Keratinocyte (primary cell): ENCODE data around the gene USP44. TPM values are rescaled to one million over a fixed set of nuclear protein-coding genes. Genes with fewer than 3 reads are reported as not detected.

Experiments used
- DNase-seq: peaks from one replicate; pipeline ENCODE4 v3.0.0-alpha.2; 2011; ENCODE audit warnings: low read depth, missing footprints, low spot score
- FAIRE-seq: peaks from 2 replicates; lab custom pipeline; 2011; peaks lifted over from hg19 to GRCh38; lab: Jason Lieb, UNC
- H2AFZ ChIP-seq: 2 replicates; pipeline ENCODE4 v1.6.0; 2012; ENCODE audit warnings: low read length, control low read depth, inconsistent platforms; ENCODE audit not compliant: control insufficient read depth
- H3K27ac ChIP-seq: 2 replicates; pipeline ENCODE4 v1.5.1; 2011; ENCODE audit warnings: low read length; ENCODE audit not compliant: control insufficient read depth, insufficient read depth
- H3K27me3 ChIP-seq: 3 replicates; pipeline ENCODE4 v1.6.0; 2011; ENCODE audit warnings: low read length; ENCODE audit not compliant: control insufficient read depth, insufficient read depth; ENCODE audit errors: extremely low read depth
- H3K36me3 ChIP-seq, 2 experiments: 2 replicates in 1 of 2; 3 replicates in 1 of 2; pipeline ENCODE4 v1.5.1; 2011; ENCODE audit warnings: low read length in 2 of 2, mild to moderate bottlenecking in 1 of 2; ENCODE audit not compliant: control insufficient read depth in 2 of 2, insufficient read depth in 2 of 2; ENCODE audit errors: extremely low read depth in 1 of 2
- H3K4me1 ChIP-seq: 3 replicates; pipeline ENCODE4 v1.5.1; 2011; ENCODE audit warnings: low read length; ENCODE audit not compliant: control insufficient read depth, insufficient read depth; ENCODE audit errors: extremely low read depth
- H3K4me2 ChIP-seq: 3 replicates; pipeline ENCODE4 v1.6.0; 2011; ENCODE audit warnings: low read depth, low read length; ENCODE audit not compliant: control insufficient read depth, insufficient read depth; ENCODE audit errors: extremely low read depth
- H3K4me3 ChIP-seq, 3 experiments: fragments of 200-600 bp in 1 of 3; sonication (generic) in 1 of 3; 2 replicates in 2 of 3; 3 replicates in 1 of 3; pipeline ENCODE4 v1.5.1; 2011 to 2016; ENCODE audit warnings: low read length in 3 of 3, mild to moderate bottlenecking in 3 of 3, control low read depth in 2 of 3, inconsistent platforms in 1 of 3, low read depth in 1 of 3, mixed read lengths in 1 of 3, mixed run types in 1 of 3, moderate library complexity in 1 of 3; ENCODE audit not compliant: control insufficient read depth in 2 of 3, insufficient read depth in 2 of 3; ENCODE audit errors: extremely low read depth in 1 of 3
- H3K79me2 ChIP-seq: 2 replicates; pipeline ENCODE4 v1.6.0; 2012; ENCODE audit warnings: low read length; ENCODE audit not compliant: control insufficient read depth, insufficient read depth
- H3K9ac ChIP-seq: 3 replicates; pipeline ENCODE4 v1.6.0; 2011; ENCODE audit warnings: low read length; ENCODE audit not compliant: control insufficient read depth, insufficient read depth; ENCODE audit errors: extremely low read depth
- H3K9me1 ChIP-seq: 3 replicates; pipeline ENCODE4 v1.6.0; 2011; ENCODE audit warnings: low read length; ENCODE audit not compliant: control insufficient read depth, insufficient read depth; ENCODE audit errors: extremely low read depth
- H3K9me3 ChIP-seq: 2 replicates; pipeline ENCODE4 v1.5.1; 2012; ENCODE audit warnings: low read depth, low read length; ENCODE audit not compliant: control insufficient read depth
- H4K20me1 ChIP-seq: 3 replicates; pipeline ENCODE4 v1.6.0; 2011; ENCODE audit warnings: low read length; ENCODE audit not compliant: control insufficient read depth, insufficient read depth; ENCODE audit errors: extremely low read depth
- EZH2 ChIP-seq: IDR thresholded peaks from one replicate; pipeline ENCODE4 v1.6.1; 2012; ENCODE audit warnings: inconsistent platforms, mild to moderate bottlenecking, low read length, moderate library complexity
- dilution Hi-C: fragments of 300-500 bp; cut with MboI; formaldehyde crosslinking; loops from one replicate; pipeline ENCODE4 v1.7.0; 2020; ENCODE audit warnings: low sequenced_read_pairs; ENCODE audit not compliant: extremely low pct_ligation_motif_present
- polyA plus RNA-seq, 5 experiments: library from polyadenylated mRNA; depleted of rRNA in 3 of 5; stranded (reverse) in 3 of 5; stranded (forward) in 1 of 5; unstranded in 1 of 5; fragments of >200 nt; gene quantifications; 1 replicate in 1 of 5; 2 replicates in 3 of 5; 3 replicates in 1 of 5; pipeline versions ENCODE4 v1.2.1 to v1.2.3, GENCODE V29; 2011 to 2012; ENCODE audit warnings: missing spikeins in 2 of 5, low read depth in 1 of 5, low replicate concordance in 1 of 5
- TF ChIP-seq, protein P1 (sequence below), 3 experiments: IDR thresholded peaks in 1 of 3; conservative IDR thresholded peaks in 1 of 3; optimal IDR thresholded peaks in 1 of 3; 2 replicates in 2 of 3; 3 replicates in 1 of 3; pipeline versions ENCODE3 to v1.5.1; 2011; ENCODE audit warnings: low read length in 3 of 3, mild to moderate bottlenecking in 3 of 3, moderate library complexity in 2 of 3, control low read depth in 1 of 3, inconsistent platforms in 1 of 3; ENCODE audit not compliant: insufficient read depth in 2 of 3; ENCODE audit errors: extremely low read depth in 1 of 3

USP44 gene
- polyA plus RNA-seq, 1 donor (not counting 4 experiments of a cell fraction or from before 2014, with no cell fraction given): 0.18 TPM

DNA sequence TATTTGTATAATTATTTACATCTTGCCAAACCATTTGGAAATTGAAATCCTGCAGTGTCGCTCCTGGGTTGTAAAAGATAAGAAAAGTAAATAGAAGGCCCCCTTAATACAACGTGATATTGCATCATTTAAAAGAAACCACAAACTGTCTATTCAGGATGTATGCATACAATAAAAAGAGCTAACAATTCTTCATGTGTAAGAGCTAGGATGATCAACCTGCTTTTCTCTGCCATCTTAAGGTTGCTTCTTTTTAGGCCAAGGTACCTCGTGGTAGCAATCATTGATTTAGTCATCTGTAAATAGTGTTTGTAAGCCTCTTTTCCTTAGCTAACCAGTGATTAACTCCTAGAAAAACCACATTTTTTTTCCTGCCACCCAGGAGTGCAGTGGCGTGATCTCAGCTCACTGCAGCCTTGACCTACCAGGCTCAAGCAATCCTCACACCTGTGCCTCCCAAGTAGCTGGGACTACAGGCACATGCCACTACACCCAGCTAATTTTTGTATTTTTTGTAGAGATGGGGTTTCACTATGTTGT lies 3.3 kb upstream of the USP44 start:
- FAIRE-seq (no peak), DNase-seq (no peak)
- H3K27ac ChIP-seq: no peak overlapping the region
- H3K4me2 ChIP-seq: no peak overlapping the region
- H2AFZ ChIP-seq: no peak overlapping the region
- H3K27me3 ChIP-seq: peaks cover 11% of the 10 kb centered on the region
- TF ChIP-seq, protein P1, sequence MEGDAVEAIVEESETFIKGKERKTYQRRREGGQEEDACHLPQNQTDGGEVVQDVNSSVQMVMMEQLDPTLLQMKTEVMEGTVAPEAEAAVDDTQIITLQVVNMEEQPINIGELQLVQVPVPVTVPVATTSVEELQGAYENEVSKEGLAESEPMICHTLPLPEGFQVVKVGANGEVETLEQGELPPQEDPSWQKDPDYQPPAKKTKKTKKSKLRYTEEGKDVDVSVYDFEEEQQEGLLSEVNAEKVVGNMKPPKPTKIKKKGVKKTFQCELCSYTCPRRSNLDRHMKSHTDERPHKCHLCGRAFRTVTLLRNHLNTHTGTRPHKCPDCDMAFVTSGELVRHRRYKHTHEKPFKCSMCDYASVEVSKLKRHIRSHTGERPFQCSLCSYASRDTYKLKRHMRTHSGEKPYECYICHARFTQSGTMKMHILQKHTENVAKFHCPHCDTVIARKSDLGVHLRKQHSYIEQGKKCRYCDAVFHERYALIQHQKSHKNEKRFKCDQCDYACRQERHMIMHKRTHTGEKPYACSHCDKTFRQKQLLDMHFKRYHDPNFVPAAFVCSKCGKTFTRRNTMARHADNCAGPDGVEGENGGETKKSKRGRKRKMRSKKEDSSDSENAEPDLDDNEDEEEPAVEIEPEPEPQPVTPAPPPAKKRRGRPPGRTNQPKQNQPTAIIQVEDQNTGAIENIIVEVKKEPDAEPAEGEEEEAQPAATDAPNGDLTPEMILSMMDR (optimal IDR thresholded peaks at IDR 0.05 in 1 of 3, IDR thresholded peaks at IDR 0.05 in 1 of 3, conservative IDR thresholded peaks at IDR 0.05 in 1 of 3; ENCODE audit: extremely low read depth in 1 of 3, insufficient read depth in 2 of 3, low read length in 3 of 3): no peak
- no peak for TF ChIP-seq EZH2
- no peaks in the 10 kb centered on the region for H3K4me1 ChIP-seq
- no peaks in the 10 kb centered on the region for H4K20me1 ChIP-seq
- H3K79me2 ChIP-seq: no peaks in the 10 kb centered on the region
- H3K36me3 ChIP-seq: no peaks in the 10 kb centered on the region
- H3K9me3 ChIP-seq: no peaks in the 10 kb centered on the region
- H3K9me1 ChIP-seq: no peaks in the 10 kb centered on the region
- dilution Hi-C loops: no loop called here
- H3K4me3 ChIP-seq: no peak overlapping the region
- H3K9ac ChIP-seq: no peak overlapping the region

DNA sequence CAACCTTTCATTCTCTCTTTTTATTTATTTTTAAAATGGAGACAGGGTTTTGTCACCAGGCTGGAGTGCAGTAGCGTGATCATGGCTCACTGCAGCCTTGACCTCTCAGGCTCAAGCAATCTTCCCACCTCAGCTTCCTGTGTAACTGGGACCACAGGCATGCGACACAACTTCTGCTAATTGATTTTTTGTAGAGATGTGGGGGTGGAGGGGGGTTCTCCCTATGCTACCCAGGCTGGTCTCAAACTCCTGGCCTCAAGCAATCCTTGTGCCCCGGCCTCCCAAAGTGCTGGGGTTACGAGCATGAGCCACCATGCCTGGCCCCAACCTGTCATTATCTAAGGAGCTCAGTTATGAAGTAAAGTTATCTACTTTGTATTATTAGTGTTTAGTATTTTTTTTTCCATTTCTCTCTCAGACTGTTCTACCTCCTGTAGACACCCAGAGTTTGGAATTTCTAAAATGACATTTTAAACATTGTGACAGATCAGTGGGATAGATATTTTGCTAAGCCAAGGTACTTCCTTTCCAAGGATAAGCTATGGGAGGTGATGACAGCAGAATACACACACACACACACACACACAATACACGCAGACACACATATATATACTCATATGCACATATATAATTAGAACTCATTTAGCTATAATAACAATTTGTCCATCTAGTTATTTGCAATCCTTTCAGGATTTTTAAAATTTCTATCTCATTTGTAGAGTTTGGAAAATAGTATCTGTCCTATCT lies 2.1 kb upstream of the USP44 start:
- Histone ChIP-seq H2AFZ (no peak overlapping the region), H3K4me3 (no peak overlapping the region), H3K4me1 (peaks cover under 1% of the 10 kb centered on the region), H3K27me3 (peaks cover 20% of the 10 kb centered on the region), H3K9me1 (no peaks in the 10 kb centered on the region), H3K27ac (no peak overlapping the region), H4K20me1 (no peaks in the 10 kb centered on the region), H3K36me3 (no peaks in the 10 kb centered on the region), H3K9ac (no peak overlapping the region), H3K9me3 (peaks cover 6% of the 10 kb centered on the region), H3K79me2 (no peaks in the 10 kb centered on the region), H3K4me2 (no peak overlapping the region)
- FAIRE-seq: no peak
- TF ChIP-seq, protein P1 (optimal IDR thresholded peaks at IDR 0.05 in 1 of 3, IDR thresholded peaks at IDR 0.05 in 1 of 3, conservative IDR thresholded peaks at IDR 0.05 in 1 of 3; ENCODE audit: extremely low read depth in 1 of 3, insufficient read depth in 2 of 3, low read length in 3 of 3): no peak
- no peak for TF ChIP-seq EZH2
- dilution Hi-C loops: no loop called here
- DNase-seq: no peak
